HG02938 (cell line): Measurements from ENCODE around the gene SIGLEC10.
"Not testable (repeated sequence)": the region's sequence is repeated elsewhere in the genome, so short reads cannot be mapped to it uniquely, and the experiment has no call there.

Experiments used
- ATAC-seq: cut with Tn5 transposase; IDR thresholded peaks from one replicate; pipeline ENCODE4 v1.9.1; 2021; ENCODE audit warnings: mild to moderate bottlenecking, moderate library complexity; ENCODE audit not compliant: unreplicated experiment

Gene SIGLEC10

DNA sequence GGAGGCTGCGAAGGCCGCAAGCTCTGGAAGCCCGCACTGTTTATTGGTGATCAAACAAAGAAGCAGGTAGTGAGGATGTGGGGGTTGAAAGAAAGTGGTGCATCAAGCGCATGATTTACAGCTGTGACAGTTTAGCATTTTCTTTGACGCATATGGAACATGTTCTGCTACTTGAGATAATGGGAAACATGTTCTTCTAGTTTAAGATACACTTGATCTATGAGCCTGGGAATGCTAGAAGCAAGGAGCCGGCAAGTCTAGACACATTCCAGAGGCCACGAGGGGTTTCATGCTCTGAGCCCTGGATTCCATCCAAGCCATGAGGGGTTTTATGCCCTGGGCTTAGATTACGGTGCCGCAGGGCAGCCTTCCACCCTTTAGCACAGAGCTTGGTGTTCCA is 20.0 kb downstream of the SIGLEC10 start:
- not testable (repeated sequence) for ATAC-seq

- no peak for ATAC-seq
Observed at GRCh38 chr19:51396175-51396574, 21.3 kb downstream of the SIGLEC10 start.

- ATAC-seq: peak; percentile 84
Observed at GRCh38 chr19:51394050-51394836, 23.2 kb downstream of the SIGLEC10 start.

GRCh38 chr19:51392701-51393100 is 24.7 kb downstream of the SIGLEC10 start:
- no peak for ATAC-seq

DNA sequence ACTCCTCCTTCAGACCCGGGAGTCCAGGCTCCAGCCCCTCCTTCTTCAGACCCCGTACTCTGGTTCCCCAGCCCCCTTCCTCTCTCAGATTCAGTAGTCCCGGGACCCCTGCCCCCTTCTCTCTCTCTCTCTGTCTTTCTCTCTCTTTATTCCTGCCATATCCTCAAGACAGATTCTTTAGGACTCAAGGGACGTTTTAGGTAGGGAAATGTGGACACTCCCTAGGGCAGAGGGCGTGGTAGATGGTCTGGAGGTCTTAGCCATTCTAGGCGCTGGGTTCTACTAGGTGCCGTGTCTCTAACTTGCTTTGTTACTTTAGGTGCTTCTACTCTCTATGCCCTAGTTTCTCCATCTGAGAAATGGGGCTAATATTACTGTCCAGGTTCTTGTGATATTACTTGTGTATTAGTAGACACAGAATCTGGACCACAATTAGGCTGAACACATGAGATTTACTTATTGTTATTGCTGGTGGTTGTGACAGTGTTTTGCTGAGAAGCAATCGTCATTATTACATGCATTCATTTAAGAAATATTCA is 26.3 kb downstream of the SIGLEC10 start:
- no peak for ATAC-seq

- ATAC-seq: no peak
Observed at GRCh38 chr19:51389143-51389542, 28.3 kb downstream of the SIGLEC10 start.

DNA sequence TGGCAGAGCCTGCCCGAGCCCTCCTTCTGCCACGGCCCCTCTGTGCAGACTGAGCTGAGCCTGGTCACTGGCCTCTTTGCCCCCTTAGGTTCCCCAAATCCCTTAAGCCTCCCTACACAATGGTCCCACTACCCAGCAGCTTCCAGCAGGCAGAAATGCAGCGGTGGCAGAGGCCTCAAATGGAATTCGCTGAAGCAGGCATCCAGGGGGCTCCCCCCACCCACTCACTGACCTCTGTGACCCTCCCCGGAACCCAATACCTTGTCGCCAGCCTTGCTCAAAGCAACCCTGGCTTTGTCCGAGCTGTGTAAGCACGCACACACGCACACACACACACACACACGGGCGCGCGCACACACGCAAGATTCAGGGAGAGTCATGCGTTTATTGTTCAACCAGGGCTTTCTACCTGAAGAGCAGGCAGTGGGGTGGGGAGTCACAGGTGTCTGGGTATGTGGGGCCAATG is 29.5 kb downstream of the SIGLEC10 start, which contains the start of gene LIM2:
LIM2 (minus strand) TSS at position 51 of the 466 bp plus-strand sequence. CDS start 531 bp downstream, outside the sequence.
- no peak for ATAC-seq

DNA sequence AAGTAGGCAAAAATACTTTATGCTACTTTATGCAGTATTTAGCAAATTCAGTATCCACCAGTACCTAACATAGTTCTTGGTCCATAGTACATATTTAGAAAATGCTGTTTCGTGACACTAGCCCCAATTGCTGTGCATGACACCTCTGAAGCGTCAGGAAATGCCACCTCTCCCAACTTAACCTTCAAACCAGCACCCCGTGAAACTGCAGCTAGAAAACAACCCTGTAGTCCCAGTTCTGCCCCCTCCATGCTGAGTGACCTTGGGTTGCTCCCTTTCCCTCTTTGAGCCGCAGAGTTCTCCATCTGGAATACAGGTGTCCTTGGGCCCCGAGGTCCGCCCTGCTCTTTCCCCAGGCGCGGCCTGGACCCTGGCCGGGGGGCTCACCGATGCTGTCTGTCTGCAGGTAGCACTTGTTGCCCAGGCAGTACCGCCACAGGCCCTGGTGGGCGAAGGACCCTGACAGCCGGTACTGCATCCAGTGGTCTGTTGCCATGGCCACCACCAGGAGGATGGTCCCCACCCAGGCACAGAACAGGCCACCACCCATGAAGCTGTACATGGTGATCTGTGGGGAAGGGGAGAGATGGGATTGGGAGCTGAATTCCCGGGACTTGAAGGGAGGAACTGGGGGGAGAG is 30.4 kb downstream of the SIGLEC10 start:
- ATAC-seq: no peak

GRCh38 chr19:51382004-51382403 is 35.4 kb downstream of the SIGLEC10 start:
- ATAC-seq: no peak

GRCh38 chr19:51380379-51380778 is 37.1 kb downstream of the SIGLEC10 start:
- no peak for ATAC-seq

DNA sequence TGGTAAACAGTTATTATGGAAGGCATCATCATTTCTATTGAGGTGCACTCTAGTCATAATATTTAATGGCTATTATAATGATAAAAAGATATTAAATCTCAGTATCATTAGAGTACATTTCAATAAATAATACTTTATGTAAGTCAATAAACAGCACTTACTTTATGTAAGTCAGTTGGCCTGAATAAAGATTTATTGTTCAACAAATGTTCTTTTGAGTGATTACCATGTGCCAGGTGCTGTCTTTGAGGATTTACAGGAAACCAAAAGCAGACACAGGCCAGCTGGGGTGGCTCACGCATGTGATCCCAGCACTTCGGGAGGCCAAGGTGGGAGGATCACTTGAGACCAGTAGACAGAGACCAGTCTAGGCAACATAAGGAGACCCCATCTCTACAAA is 40.0 kb downstream of the SIGLEC10 start:
- no peak for ATAC-seq

DNA sequence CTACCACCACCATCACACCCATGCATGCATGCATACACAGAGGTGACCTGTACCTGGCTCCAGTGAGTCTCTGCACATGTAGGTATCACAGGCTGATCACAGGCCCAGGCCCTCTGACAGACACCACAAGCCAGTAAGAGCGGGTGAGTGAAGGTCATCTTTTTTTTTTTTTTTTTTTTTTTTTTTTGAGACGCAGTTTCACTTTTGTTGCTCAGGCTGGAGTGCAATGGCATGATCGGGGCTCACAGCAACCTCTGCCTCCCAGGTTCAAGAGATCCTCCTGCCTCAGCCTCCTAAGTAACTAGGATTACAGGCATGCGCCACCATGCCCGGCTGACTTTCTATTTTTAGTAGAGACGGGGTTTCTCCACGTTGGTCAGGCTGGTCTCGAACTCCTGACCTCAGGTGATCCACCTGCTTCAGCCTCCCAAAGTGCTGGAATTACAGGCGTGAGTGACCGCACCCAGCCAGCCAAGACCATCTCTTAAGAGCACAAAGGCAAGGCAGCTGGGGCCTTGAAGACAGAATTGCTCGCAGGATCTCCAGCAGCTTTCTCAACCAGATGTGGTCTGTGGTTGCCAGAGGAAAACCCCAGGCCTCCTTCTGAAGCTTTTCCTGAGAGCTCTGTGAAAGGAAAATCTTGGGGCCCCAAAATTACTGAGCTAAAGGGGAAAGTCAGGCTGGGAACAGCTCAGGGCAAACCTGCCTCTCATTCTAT is 41.8 kb downstream of the SIGLEC10 start:
- no peak for ATAC-seq

- no peak for ATAC-seq
Observed at GRCh38 chr19:51372649-51373504, 44.6 kb downstream of the SIGLEC10 start, which contains the start of gene NKG7. Gene NKG7 (minus strand): TSS chr19:51372654. CDS start chr19:51372535, 119 bp downstream.

GRCh38 chr19:51372021-51372648 is 45.3 kb downstream of the SIGLEC10 start:
- no peak for ATAC-seq

DNA sequence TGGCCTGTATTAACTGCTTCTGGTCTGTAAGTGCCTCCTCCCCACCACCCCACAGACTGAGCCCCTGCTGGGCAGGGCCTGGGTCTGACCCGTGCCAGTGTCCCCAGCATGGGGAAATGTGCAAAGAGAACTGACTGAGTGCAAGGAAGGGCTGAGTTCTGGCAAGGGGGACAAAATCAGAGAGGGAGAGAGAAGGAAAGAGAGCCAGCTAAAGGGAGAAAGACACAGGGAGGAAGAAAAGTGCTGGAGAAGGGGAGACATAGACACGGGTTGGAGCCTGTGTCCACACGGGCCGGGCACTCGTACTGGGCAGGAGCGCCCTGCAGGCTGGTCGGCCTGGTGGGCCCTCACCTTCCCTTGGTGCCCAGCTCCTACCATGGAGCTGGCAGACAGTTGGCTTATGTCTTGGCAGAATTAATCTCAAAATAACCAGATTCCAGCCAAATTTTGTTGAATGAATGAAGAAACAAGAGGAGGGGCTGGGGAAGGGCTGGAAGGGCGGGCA is 46.2 kb downstream of the SIGLEC10 start:
- ATAC-seq: no peak

DNA sequence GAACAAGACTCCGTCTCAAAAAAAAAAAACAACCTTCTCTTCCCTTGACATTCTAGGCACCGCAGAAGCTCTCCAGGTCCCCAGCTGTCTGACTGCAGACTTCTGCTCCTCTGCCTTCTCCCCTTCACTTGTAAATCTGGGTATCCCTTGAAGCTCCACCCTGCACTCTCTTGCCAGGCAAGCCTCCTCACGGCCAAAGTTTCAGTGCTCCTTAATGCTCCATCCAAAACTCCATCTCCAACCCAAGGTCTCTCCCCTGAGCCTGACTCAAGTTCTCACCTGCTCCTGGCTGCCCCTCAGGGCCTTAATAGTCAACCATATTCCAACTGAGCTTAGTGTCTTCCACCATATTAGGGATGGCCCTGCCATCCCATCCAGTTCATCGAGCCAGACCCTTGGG is 47.2 kb downstream of the SIGLEC10 start:
- no peak for ATAC-seq

- no peak for ATAC-seq
Observed at GRCh38 chr19:51368366-51369282, 48.8 kb downstream of the SIGLEC10 start, which contains the start of gene CLDND2. Gene CLDND2 (minus strand): TSS chr19:51369003. CDS start chr19:51368577, 426 bp downstream.
